ENCODE results near the gene GPX5.
A peak's percentile ranks its signal among the peaks of the same experiment; 100 is the strongest.
"Not testable (repeated sequence)": the region's sequence is repeated elsewhere in the genome, so short reads cannot be mapped to it uniquely, and the experiment has no call there.

Gene GPX5

GRCh38 chr6:28515676-28516075, 10.0 kb upstream of the GPX5 start, which contains the start of gene GPX6:
GPX6 (minus strand) TSS chr6:28515793; CDS start chr6:28515743, 50 bp downstream.
- no peak for DNase-seq

DNA sequence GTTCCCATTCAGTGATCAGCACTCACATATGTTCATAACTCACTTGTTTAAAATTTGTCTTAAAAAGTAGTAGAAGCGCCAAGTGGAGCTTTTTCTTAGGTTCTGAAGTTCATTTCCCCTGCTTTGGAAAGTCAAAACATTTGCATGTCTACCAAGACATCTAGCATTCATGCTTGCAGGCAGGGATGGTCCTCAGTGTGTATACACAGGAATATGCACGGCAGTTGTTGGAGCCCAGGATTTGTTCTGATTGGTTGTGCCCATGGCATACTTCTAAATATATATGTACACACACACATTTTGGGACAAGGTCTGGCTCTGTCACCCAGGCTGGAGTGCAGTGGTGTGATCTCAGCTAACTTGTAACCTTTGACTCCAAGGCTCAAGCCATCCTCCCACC, 7.7 kb upstream of the GPX5 start:
- no peak for DNase-seq

- DNase-seq: no peak
Observed at GRCh38 chr6:28522594-28523240, 3.0 kb upstream of the GPX5 start.

DNA sequence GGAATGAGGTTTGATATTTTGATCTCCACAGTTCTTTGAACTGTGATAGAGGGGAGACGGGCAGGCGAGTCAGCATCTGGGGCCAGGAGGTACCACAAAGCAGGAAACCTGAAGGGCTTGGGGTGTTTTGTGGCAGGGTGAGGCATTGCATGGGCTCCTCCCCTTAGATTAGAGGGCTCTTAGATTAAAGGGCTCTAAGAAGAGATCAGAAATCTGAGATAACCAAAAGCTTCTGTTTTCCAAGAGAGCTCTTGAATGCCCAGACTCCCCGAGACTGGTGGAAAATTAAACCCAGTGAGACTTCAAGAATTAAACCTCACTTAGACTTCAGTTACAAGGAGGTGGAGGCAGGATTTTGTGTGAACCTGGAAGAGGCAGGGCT, 2.4 kb upstream of the GPX5 start:
- DNase-seq: no peak

GRCh38 chr6:28530777-28531176, 5.1 kb downstream of the GPX5 start:
- no peak for DNase-seq

DNA sequence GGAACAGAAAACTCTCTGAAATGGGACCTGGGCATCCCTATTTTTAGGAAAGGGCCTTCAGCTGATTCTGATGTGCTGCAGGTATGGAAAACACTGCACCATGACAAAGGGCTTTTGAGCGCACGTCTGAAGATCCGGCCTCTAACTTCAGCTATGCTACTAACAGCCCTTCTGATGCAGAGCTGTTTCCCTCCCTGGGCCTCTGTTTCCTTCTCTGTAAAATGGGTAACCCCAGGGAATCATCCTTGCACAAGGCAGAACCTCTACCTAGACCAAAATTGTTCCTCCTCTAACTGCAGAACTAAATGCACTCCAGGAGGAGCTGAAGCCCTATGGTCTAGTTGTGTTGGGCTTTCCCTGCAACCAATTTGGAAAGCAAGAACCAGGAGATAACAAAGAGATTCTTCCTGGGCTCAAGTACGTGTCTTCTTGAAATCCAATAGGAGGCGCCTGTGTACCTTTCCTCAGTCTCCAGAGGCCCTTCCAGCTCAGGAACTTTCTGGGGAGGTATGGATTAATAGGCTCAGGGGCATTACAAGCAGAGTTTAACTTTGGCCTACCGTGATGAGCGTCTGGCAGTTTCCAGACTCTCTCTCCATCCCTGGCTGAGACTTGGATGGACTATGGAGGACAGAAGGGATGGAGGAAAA, 5.9 kb downstream of the GPX5 start:
- no peak for DNase-seq

GRCh38 chr6:28534306-28534705, 8.6 kb downstream of the GPX5 start:
- no peak for DNase-seq

GRCh38 chr6:28534875-28535274, 9.2 kb downstream of the GPX5 start:
- DNase-seq: no peak

DNA sequence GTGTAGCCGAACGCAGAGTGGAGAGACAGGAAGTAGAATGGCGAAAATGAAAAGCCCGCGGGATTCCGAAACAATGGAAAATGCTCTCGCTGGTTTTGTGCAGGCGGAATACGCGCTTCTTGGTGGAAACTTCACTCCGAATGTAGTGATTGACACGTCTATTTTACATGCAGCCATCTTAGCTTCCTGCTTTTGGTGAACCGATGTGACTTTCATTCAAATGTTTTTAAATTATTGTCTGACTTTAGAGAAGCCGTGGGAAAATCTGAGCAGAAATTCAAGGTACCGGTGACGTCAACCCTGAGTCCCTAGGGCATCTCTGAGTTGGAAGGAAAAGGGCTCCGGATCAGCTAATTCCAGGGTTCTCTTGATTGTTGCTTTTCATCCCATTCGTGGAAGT, 11.4 kb downstream of the GPX5 start:
- DNase-seq: no peak

- DNase-seq: no peak
Observed at GRCh38 chr6:28537509-28538140, 11.9 kb downstream of the GPX5 start.

DNA sequence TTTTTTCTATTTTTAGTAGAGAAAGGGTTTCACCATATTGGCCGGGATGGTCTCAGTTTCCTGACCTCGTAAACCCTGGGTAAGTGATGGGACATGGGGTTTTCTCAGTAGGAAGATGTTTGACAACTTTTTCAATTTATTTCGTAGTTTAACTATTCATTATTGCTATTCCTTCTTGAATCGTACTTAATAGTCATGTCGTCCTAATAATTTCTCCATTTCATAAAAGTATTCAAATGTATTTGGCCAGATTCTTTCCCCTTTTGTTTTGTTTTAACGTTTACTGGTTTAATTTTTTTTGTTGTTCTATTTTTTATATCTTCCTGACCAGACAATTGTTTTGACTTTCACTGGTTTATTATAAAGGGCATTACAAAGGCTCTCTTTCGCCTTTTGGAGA, 16.3 kb downstream of the GPX5 start:
- no peak for DNase-seq

GRCh38 chr6:28542440-28543296, 17.0 kb downstream of the GPX5 start:
- DNase-seq: no peak

DNA sequence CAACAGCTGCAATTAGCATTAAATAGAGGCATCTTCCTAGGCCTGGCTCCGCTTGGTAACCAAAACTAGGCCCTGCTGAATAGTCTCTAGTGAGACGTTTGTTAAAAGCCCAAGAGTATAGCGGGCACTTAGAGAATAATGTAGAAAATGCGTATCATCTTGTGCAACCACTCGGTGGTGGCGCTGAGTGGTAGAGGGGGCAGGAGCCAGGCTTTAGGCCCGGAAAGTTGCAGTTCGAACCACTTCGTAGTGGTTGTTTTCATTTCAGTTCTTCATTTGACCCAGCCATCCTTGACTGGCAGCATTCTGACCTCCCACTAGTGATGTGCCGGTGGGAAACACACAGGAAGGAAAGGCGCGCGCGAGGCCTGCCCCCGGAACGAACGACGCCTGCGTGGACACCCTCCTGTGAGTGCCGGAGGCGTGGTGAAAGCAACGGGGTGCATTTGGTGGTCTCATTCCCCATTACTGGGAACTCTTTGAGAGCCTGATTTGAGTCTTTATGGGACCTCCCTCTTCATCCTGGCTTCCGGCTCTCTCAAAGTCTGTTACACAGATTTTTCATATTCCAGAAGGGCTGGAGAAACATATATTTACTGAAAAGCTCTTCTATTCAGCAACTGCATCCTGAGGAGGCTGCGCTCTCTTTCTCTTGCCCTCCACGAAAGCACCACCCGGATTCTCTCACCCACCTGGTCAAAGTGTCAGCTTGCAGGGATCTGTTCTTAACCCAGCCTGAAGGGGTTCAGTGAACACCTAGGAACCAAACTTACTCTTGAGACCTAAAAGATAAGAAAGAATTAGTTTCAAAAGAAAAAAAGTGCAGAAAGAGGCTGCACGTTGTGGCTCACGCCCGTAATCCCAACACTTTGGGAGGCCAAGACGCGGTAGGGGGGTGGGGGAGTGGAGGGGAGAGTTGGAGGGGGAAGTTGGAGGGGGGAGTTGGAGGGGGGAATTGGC, 18.2 kb downstream of the GPX5 start:
- no peak for DNase-seq

GRCh38 chr6:28545955-28546354, 20.3 kb downstream of the GPX5 start:
- no peak for DNase-seq

DNA sequence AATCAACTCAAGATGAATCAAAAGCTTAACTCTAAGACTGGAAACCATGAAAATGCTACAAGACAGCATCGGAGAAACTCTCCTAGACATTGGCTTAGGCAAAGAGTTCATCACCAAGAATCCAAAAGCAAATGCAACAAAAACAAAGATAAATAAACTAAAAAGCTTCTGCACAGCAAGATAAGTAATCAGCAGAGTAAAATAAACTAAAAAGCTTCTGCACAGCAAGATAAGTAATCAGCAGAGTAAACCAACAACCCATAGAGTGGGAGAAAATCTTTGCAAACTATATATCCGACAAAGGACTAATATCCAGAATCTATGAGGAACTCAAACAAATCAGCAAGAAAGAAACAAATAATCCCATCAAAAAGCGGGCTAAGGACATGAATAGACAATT, 21.3 kb downstream of the GPX5 start:
- not testable (repeated sequence) for DNase-seq

- DNase-seq: no peak
Observed at GRCh38 chr6:28551891-28552666, 26.4 kb downstream of the GPX5 start.

GRCh38 chr6:28553384-28553985, 27.8 kb downstream of the GPX5 start:
- no peak for DNase-seq

DNA sequence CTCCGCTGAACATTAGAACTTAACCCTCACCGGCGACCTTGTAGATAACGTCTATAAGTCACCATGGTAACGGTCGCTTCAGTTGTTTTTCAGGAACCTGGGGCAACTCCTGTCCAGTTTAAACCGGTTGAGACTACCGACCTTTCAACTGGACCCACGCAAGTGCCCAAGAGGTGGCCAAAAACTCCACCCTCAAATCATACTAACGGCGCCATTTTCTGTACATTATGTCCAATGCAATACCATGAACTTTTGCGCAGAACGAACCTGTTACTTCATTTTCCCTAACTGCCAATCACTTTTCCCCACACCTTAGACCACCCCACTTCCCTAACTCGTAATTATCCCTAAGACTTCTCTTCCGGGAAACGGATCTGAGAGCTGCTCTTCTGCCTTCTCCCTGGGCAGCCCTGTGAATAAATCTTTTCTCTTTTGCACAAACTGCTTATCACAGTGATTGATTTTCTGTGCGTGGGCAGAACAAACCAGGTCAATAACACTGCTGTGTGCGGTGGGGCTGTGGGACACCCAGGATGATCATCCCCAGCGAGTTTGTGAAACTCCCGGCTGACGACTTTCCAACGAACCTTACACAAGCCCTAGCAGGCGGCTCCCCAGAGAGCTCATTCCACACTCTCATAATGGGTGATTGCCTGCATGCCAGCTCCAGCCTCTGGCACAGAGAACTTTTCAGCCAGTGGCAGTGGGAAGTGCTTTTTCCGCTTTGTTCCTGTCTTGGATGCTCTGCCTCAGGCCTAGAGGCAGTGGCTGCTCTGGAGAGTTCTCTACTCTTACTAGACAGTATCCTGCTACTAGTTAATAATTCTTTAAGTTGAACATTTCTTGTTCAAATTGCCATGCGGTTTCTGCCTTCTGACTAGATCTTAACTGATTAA, 28.6 kb downstream of the GPX5 start:
- DNase-seq: no peak

- no peak for DNase-seq
Observed at GRCh38 chr6:28555136-28555535, 29.5 kb downstream of the GPX5 start.

DNA sequence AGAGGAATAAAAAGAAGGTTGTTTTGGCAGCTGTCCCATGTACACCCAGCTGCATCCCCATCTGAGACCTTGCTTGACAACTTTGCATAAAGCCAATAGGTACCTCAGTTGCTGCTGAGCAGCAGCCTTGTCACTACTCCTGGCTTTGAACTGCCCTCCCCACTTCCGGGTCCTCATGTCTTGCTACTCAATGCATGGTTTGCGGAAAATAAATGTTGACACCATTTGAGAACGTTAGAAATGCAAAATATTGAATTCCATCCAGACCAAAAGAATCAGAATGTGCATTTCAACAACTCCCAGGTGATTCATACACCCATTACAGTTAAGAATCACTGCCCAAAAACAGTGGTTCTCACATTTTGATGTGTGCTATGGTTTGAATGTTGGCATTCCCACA, 32.9 kb downstream of the GPX5 start:
- peak; percentile 76 for DNase-seq

All from NCI-H345 (cell line).